AG04449 (cell line): ENCODE data around the gene THRB.

Experiments used
- CTCF ChIA-PET: fragments of 350-600 bp; formaldehyde crosslinking; extraction: SDS; loops from one replicate; lab custom pipeline; 2021; ENCODE audit warnings: antibody characterized with exemption; lab: Yijun Ruan, JAX
- POLR2A ChIA-PET: fragments of 400-600, 350-600 bp; formaldehyde crosslinking; extraction: SDS; loops from one replicate; lab custom pipeline; 2020; ENCODE audit warnings: antibody characterized with exemption, inconsistent platforms; lab: Yijun Ruan, JAX
- DNase-seq: peaks from one replicate; pipeline ENCODE4 v3.0.0-alpha.2; 2010; ENCODE audit warnings: low read depth, low spot score
- H3K4me3 ChIP-seq: 2 replicates; pipeline ENCODE4 v1.5.1; 2011; ENCODE audit warnings: low read depth, mild to moderate bottlenecking, control low read depth, low read length
- TF ChIP-seq, protein P1 (sequence below): IDR thresholded peaks from one replicate; pipeline ENCODE4 v1.5.1; 2011; ENCODE audit warnings: mild to moderate bottlenecking, moderate library complexity, low read length, control low read depth, inconsistent platforms; ENCODE audit not compliant: insufficient read depth; ENCODE audit errors: missing control alignments

The THRB gene

GRCh38 chr3:24523215-24523614 is 28.6 kb upstream of the THRB start:
- ChIA-PET CTCF (no interaction called here), POLR2A (no interaction called here)
- TF ChIP-seq, protein P1, sequence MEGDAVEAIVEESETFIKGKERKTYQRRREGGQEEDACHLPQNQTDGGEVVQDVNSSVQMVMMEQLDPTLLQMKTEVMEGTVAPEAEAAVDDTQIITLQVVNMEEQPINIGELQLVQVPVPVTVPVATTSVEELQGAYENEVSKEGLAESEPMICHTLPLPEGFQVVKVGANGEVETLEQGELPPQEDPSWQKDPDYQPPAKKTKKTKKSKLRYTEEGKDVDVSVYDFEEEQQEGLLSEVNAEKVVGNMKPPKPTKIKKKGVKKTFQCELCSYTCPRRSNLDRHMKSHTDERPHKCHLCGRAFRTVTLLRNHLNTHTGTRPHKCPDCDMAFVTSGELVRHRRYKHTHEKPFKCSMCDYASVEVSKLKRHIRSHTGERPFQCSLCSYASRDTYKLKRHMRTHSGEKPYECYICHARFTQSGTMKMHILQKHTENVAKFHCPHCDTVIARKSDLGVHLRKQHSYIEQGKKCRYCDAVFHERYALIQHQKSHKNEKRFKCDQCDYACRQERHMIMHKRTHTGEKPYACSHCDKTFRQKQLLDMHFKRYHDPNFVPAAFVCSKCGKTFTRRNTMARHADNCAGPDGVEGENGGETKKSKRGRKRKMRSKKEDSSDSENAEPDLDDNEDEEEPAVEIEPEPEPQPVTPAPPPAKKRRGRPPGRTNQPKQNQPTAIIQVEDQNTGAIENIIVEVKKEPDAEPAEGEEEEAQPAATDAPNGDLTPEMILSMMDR = no peak
- H3K4me3 ChIP-seq = no peak overlapping the region
- DNase-seq = no peak

DNA sequence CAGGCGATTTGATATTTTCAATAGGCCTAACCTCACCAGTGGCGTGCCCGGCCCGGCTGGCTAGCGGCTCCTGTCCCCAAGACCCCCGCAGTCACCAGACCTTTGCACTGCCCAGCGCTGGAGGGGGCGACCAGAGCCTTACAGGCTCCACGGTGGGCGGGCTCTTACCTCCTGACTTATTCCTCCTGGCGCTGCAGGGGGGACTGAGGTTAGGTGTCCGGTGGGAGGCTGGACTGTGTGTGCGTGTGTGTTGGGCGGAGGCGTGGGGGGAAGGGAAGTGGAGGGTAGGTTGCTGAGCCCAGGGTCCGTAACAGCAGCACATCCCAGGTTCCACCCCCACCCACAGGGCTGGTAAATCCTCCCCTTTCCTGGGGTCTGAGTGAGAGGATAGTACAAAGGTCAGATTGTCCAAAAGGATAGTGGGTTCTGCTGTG is 27.5 kb upstream of the THRB start:
- ChIA-PET CTCF (no interaction called here), POLR2A (no interaction called here)
- H3K4me3 ChIP-seq = peak overlapping the region; percentile 45
- TF ChIP-seq, protein P1 = no peak
- no peak for DNase-seq

DNA sequence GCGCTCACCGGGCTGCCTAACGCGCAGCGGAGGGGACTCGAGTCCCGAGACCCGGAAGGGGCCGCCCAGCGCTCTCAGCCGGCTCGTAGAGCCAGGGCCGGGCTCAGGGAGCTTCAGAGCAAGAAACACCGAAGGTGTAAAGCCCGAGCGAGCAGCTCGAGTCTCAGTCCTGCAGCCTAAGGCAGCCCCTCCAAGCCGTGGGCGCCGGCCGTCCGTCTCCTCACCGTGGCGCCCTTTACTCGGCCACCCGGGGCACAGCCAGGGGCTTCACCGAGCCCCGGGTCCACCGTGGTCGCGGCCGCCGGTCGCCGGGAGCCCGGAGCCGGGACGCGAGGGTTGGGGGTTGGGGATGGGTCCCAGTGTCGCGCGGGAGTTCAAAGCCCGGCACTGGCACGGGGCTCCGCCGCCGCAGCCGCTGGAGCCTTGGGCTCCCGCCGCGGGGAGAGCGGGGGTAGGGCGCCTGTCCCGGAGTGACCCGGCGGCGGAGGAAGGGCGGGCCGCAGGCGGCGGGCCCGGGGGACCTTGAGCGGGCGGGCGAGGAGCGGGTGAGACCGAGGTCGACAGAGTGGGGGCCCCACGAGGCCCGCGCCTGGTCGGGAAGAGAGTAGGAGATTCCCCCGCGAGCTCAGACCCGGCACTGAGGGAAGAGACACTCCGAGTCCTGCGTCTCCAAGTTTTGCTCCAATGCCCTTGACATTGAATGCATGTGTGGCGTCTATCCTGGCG is 26.9 kb upstream of the THRB start:
- DNase-seq = no peak
- ChIA-PET CTCF (no interaction called here), POLR2A (no interaction called here)
- TF ChIP-seq, protein P1 = no peak
- H3K4me3 ChIP-seq = peak overlapping the region; percentile 45

GRCh38 chr3:24520976-24521419 is 26.3 kb upstream of the THRB start:
- no peak for DNase-seq
- peak overlapping the region; percentile 45 for H3K4me3 ChIP-seq
- POLR2A ChIA-PET = no interaction called here
- TF ChIP-seq, protein P1 = no peak
- CTCF ChIA-PET = no interaction called here

GRCh38 chr3:24520101-24520495 is 25.4 kb upstream of the THRB start:
- ChIA-PET CTCF (no interaction called here), POLR2A (no interaction called here)
- TF ChIP-seq, protein P1 = no peak
- DNase-seq = no peak
- H3K4me3 ChIP-seq = no peak overlapping the region

DNA sequence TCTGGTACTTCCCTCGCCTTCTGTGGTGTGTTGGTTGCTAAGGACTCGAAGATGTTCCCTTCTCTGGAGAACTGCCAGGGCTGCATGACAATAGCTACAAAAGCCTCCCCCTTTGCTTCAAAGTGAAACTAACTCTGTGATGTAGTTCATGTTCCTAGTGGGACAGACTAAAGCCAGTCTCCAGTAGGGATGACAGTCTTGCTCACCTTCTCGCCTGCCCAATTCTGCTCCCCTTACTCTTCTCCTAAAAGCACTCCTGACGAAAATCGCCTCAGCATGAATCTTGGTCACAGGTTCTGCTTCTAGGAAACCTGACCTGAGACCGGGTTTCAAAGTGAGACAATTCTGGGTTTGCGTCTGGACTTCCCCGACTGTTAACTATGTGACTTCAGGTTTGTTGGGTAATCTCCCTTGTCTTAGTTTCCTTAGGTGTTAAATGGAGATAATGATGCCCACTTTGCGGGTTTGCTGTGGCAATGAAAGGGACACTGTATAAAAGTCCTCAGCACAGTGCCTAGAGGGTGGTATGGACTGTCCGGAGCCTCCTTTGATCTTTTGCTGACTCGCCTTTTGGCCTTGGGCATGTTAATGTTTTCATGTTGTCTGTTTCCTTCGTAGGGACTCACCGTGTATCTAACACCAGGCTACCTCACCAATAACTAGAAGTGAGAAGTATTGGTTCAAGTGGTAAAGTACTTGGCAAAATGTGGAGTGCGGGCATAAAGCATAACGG is 24.9 kb upstream of the THRB start:
- CTCF ChIA-PET = no interaction called here
- H3K4me3 ChIP-seq = no peak overlapping the region
- no peak for DNase-seq
- POLR2A ChIA-PET = no interaction called here
- TF ChIP-seq, protein P1 = no peak
